ENCODE measurements around the gene CENPC. TPM values are rescaled to one million over a fixed set of nuclear protein-coding genes. Genes with fewer than 3 reads are reported as not detected.

Gene CENPC
- total RNA-seq, 1 experiment from 2014 or later, result 12.9 TPM

- no peak overlapping the region for H3K4me3 Mint-ChIP-seq (ENCODE audit: low read depth, unreplicated experiment)
- CTCF ChIA-PET, result no interaction called here
- H3K9me3 Mint-ChIP-seq (ENCODE audit: low read depth, unreplicated experiment), result no peaks in the 10 kb centered on the region
- H3K27me3 Mint-ChIP-seq (ENCODE audit: unreplicated experiment), result no peaks in the 10 kb centered on the region
- no TSS peak for BruUV-seq (replicated peaks)
- no peak overlapping the region for H3K27ac Mint-ChIP-seq (ENCODE audit: unreplicated experiment)
- DNase-seq, result no peak
- H3K36me3 Mint-ChIP-seq (ENCODE audit: insufficient read depth, unreplicated experiment), result no peaks in the 10 kb centered on the region
- peaks cover 5% of the 10 kb centered on the region for H3K4me1 Mint-ChIP-seq (ENCODE audit: low read depth, unreplicated experiment)
- TF ChIP-seq CTCF (IDR thresholded peaks at IDR 0.05; ENCODE audit: unreplicated experiment), result no peak
- intact Hi-C loops (cut with micrococcal nuclease; ENCODE audit: unreplicated experiment), result no loop called here
These were observed 93.0 kb downstream of the CENPC start for GRCh38 chr4:67452100-67452845.

- intact Hi-C loops (cut with micrococcal nuclease; ENCODE audit: unreplicated experiment), result no loop called here
- Mint-ChIP-seq H3K27me3 (ENCODE audit: unreplicated experiment) (no peaks in the 10 kb centered on the region), H3K9me3 (ENCODE audit: low read depth, unreplicated experiment) (no peaks in the 10 kb centered on the region), H3K4me1 (ENCODE audit: low read depth, unreplicated experiment) (peaks cover 5% of the 10 kb centered on the region), H3K27ac (ENCODE audit: unreplicated experiment) (no peak overlapping the region), H3K4me3 (ENCODE audit: low read depth, unreplicated experiment) (no peak overlapping the region), H3K36me3 (ENCODE audit: insufficient read depth, unreplicated experiment) (no peaks in the 10 kb centered on the region)
- no peak for DNase-seq
- no TSS peak for BruUV-seq (replicated peaks)
- no peak for TF ChIP-seq CTCF (IDR thresholded peaks at IDR 0.05; ENCODE audit: unreplicated experiment)
- CTCF ChIA-PET, result no interaction called here
These were observed 93.8 kb downstream of the CENPC start for GRCh38 chr4:67451464-67451863.

- Mint-ChIP-seq H3K27ac (ENCODE audit: unreplicated experiment) (no peak overlapping the region), H3K27me3 (ENCODE audit: unreplicated experiment) (no peaks in the 10 kb centered on the region), H3K9me3 (ENCODE audit: low read depth, unreplicated experiment) (no peaks in the 10 kb centered on the region), H3K4me1 (ENCODE audit: low read depth, unreplicated experiment) (peaks cover 5% of the 10 kb centered on the region), H3K36me3 (ENCODE audit: insufficient read depth, unreplicated experiment) (no peaks in the 10 kb centered on the region), H3K4me3 (ENCODE audit: low read depth, unreplicated experiment) (no peak overlapping the region)
- no peak for TF ChIP-seq CTCF (IDR thresholded peaks at IDR 0.05; ENCODE audit: unreplicated experiment)
- no peak for DNase-seq
- BruUV-seq (replicated peaks), result no TSS peak
- CTCF ChIA-PET, result no interaction called here
- intact Hi-C loops (cut with micrococcal nuclease; ENCODE audit: unreplicated experiment), result no loop called here
These were observed 96.7 kb downstream of the CENPC start for GRCh38 chr4:67448621-67449020.

- Mint-ChIP-seq H3K27ac (ENCODE audit: unreplicated experiment) (no peak overlapping the region), H3K27me3 (ENCODE audit: unreplicated experiment) (no peaks in the 10 kb centered on the region), H3K4me1 (ENCODE audit: low read depth, unreplicated experiment) (peaks cover 4% of the 10 kb centered on the region), H3K4me3 (ENCODE audit: low read depth, unreplicated experiment) (no peak overlapping the region), H3K36me3 (ENCODE audit: insufficient read depth, unreplicated experiment) (no peaks in the 10 kb centered on the region), H3K9me3 (ENCODE audit: low read depth, unreplicated experiment) (no peaks in the 10 kb centered on the region)
- no peak for DNase-seq
- CTCF ChIA-PET, result no interaction called here
- BruUV-seq (replicated peaks), result no TSS peak
- no peak for TF ChIP-seq CTCF (IDR thresholded peaks at IDR 0.05; ENCODE audit: unreplicated experiment)
- intact Hi-C loops (cut with micrococcal nuclease; ENCODE audit: unreplicated experiment), result no loop called here
These were observed 97.4 kb downstream of the CENPC start for GRCh38 chr4:67447873-67448272.
